Bladder microvascular endothelial cell (primary cell): ENCODE measurements around the gene MTHFD2. TPM values are rescaled to one million over a fixed set of nuclear protein-coding genes. Genes with fewer than 3 reads are reported as not detected.

Experiments used
- total RNA-seq: library from RNA; depleted of rRNA; stranded (reverse); fragments of >200 nt; gene quantifications from 2 replicates; pipeline ENCODE4 v1.2.3, GENCODE V29; 2014

The MTHFD2 gene
- 66.2 and 90.8 TPM in 2 replicates for total RNA-seq

GRCh38 chr2:74198461-74199274, at the start of gene MTHFD2:
MTHFD2 (plus strand) TSS chr2:74198615; CDS start chr2:74198642, 27 bp downstream.

GRCh38 chr2:74178211-74179062, 20.0 kb upstream of the MTHFD2 start, which contains the start of gene MOB1A:
MOB1A (minus strand) TSS chr2:74178879; CDS start chr2:74178674, 205 bp downstream.

Other genes with a start within 250 kb of the MTHFD2 start
- 2.6 and 10.4 TPM in 2 replicates for gene TET3, start 213.7 kb upstream of the MTHFD2 start, total RNA-seq
- gene BOLA3, start 50.7 kb upstream of the MTHFD2 start, total RNA-seq = 17.4 and 19.9 TPM in 2 replicates
- 69.9 and 76.5 TPM in 2 replicates for gene MOB1A, start 19.7 kb upstream of the MTHFD2 start, total RNA-seq
- 0.38 TPM in 1 of 2 replicates, not detected in the other for gene SLC4A5, start 144.8 kb downstream of the MTHFD2 start, total RNA-seq
- gene DCTN1, start 181.7 kb downstream of the MTHFD2 start, total RNA-seq = 101 and 183 TPM in 2 replicates
- 0.13 and 0.16 TPM in 2 replicates for gene C2orf81, start 223.0 kb downstream of the MTHFD2 start, total RNA-seq
- gene WDR54, start 223.1 kb downstream of the MTHFD2 start, total RNA-seq = 23.2 and 38.9 TPM in 2 replicates
- 3.2 and 30.9 TPM in 2 replicates for gene RTKN, start 243.3 kb downstream of the MTHFD2 start, total RNA-seq